ENCODE results near the gene ENTREP3.

- TF ChIP-seq CTCF (conservative IDR thresholded peaks at IDR 0.05; ENCODE audit: low read depth, low read length), result no peak
- TF ChIP-seq EZH2 (IDR thresholded peaks at IDR 0.05; ENCODE audit: borderline replicate concordance, low read depth, low read length, poor library complexity, severe bottlenecking), result no peak
Observed at GRCh38 chr1:155254228-155254713, 1.0 kb downstream of the ENTREP3 start.

All from A673 (cell line).